GM21390 (cell line): ENCODE measurements around the gene CD82.
"Not testable (repeated sequence)": the region's sequence is repeated elsewhere in the genome, so short reads cannot be mapped to it uniquely, and the experiment has no call there.

Source experiments
- ATAC-seq: cut with Tn5 transposase; IDR thresholded peaks from one replicate; pipeline ENCODE4 v1.9.1; 2021; ENCODE audit not compliant: unreplicated experiment

Gene CD82

GRCh38 chr11:44559207-44559939, 6.1 kb upstream of the CD82 start:
- ATAC-seq: peak; percentile 79

GRCh38 chr11:44559940-44560300, 5.5 kb upstream of the CD82 start:
- ATAC-seq: not testable (repeated sequence)

GRCh38 chr11:44561275-44561805, 4.1 kb upstream of the CD82 start:
- no peak for ATAC-seq

- ATAC-seq: no peak
Observed at GRCh38 chr11:44561964-44562734, 3.3 kb upstream of the CD82 start.

GRCh38 chr11:44562845-44563460, 2.5 kb upstream of the CD82 start:
- no peak for ATAC-seq

- no peak for ATAC-seq
Observed at GRCh38 chr11:44563711-44564110, 1.8 kb upstream of the CD82 start.

- no peak for ATAC-seq
Observed at GRCh38 chr11:44564166-44564565, 1.3 kb upstream of the CD82 start.

- ATAC-seq: no peak
Observed at GRCh38 chr11:44564670-44565210, 723 bp upstream of the CD82 start.

GRCh38 chr11:44565953-44566949, 788 bp downstream of the CD82 start:
- ATAC-seq: no peak

- no peak for ATAC-seq
Observed at GRCh38 chr11:44566952-44567875, 1.8 kb downstream of the CD82 start.

- ATAC-seq: no peak
Observed at GRCh38 chr11:44567876-44568256, 2.4 kb downstream of the CD82 start.

GRCh38 chr11:44568331-44568657, 2.8 kb downstream of the CD82 start:
- no peak for ATAC-seq

- ATAC-seq: peak; percentile 37
Observed at GRCh38 chr11:44568658-44569473, 3.4 kb downstream of the CD82 start.

- no peak for ATAC-seq
Observed at GRCh38 chr11:44570411-44571155, 5.1 kb downstream of the CD82 start.

- no peak for ATAC-seq
Observed at GRCh38 chr11:44571871-44572270, 6.4 kb downstream of the CD82 start.

GRCh38 chr11:44572436-44572835, 7.0 kb downstream of the CD82 start:
- no peak for ATAC-seq

GRCh38 chr11:44572884-44573283, 7.4 kb downstream of the CD82 start:
- ATAC-seq: no peak

GRCh38 chr11:44573333-44573732, 7.9 kb downstream of the CD82 start:
- no peak for ATAC-seq
